AG04450 (cell line): ENCODE results near the gene ITGB4. TPM values are rescaled to one million over a fixed set of nuclear protein-coding genes. Genes with fewer than 3 reads are reported as not detected.

Experiments
- CTCF ChIA-PET: fragments of 300-600, 350-600 bp; formaldehyde crosslinking; extraction: SDS; loops from one replicate; lab custom pipeline; 2022; ENCODE audit warnings: antibody characterized with exemption, inconsistent platforms; lab: Charles Lee
- POLR2A ChIA-PET: fragments of 350-600 bp; formaldehyde crosslinking; extraction: SDS; loops from one replicate; lab custom pipeline; 2021; ENCODE audit warnings: antibody characterized with exemption, inconsistent platforms; lab: Yijun Ruan, JAX
- DNase-seq: peaks from one replicate; pipeline ENCODE4 v3.0.0-alpha.2; 2011; ENCODE audit warnings: low read depth, low spot score
- H3K27ac ChIP-seq: one replicate; pipeline ENCODE4 v1.5.1; 2012; ENCODE audit warnings: low read depth, low read length, control low read depth
- H3K27me3 ChIP-seq: one replicate; pipeline ENCODE4 v1.6.0; 2012; ENCODE audit warnings: low read length; ENCODE audit not compliant: control insufficient read depth, insufficient read depth
- H3K4me3 ChIP-seq: 2 replicates; pipeline ENCODE4 v1.5.1; 2011; ENCODE audit warnings: mild to moderate bottlenecking, low read depth, low read length, control low read depth
- H3K9me3 ChIP-seq: 2 replicates; pipeline ENCODE4 v1.5.1; 2012; ENCODE audit warnings: low read length; ENCODE audit not compliant: control insufficient read depth, insufficient read depth
- polyA plus RNA-seq: library from polyadenylated mRNA; depleted of rRNA; stranded (reverse); fragments of >200 nt; gene quantifications from 2 replicates; pipeline ENCODE4 v1.2.3, GENCODE V29; 2011
- TF ChIP-seq, protein P1 (sequence below): IDR thresholded peaks from 2 replicates; pipeline ENCODE4 v1.5.1; 2011; ENCODE audit warnings: low read depth, low read length, control low read depth, inconsistent platforms

ITGB4 gene
- polyA plus RNA-seq, 1 experiment = 0.31 TPM

DNA sequence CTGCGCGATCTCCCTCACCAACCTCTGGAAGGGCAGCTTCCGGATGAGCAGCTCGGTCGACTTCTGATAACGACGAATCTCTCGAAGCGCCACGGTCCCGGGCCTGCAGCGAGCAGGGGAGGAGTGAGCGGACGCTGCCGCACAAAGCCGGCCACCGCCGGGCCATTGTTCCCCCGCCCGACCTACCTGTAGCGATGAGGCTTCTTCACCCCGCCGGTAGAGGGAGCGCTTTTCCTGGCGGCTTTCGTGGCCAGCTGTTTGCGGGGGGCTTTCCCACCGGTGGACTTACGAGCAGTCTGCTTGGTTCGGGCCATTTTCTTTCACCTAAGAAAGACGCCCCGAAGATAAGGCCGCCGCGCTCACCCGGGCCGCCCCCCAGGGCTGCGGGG lies 57.6 kb downstream of the ITGB4 start:
- TF ChIP-seq, protein P1, sequence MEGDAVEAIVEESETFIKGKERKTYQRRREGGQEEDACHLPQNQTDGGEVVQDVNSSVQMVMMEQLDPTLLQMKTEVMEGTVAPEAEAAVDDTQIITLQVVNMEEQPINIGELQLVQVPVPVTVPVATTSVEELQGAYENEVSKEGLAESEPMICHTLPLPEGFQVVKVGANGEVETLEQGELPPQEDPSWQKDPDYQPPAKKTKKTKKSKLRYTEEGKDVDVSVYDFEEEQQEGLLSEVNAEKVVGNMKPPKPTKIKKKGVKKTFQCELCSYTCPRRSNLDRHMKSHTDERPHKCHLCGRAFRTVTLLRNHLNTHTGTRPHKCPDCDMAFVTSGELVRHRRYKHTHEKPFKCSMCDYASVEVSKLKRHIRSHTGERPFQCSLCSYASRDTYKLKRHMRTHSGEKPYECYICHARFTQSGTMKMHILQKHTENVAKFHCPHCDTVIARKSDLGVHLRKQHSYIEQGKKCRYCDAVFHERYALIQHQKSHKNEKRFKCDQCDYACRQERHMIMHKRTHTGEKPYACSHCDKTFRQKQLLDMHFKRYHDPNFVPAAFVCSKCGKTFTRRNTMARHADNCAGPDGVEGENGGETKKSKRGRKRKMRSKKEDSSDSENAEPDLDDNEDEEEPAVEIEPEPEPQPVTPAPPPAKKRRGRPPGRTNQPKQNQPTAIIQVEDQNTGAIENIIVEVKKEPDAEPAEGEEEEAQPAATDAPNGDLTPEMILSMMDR = peak; percentile 63
- ChIA-PET CTCF (interaction anchor here (2.1 kb wide), 1 partner anchor 14 kb away, joined by 8 read pairs; the partner anchor contains the start of gene GALK1), POLR2A (interaction anchor here (1.2 kb wide), 1 partner anchor 14 kb away, joined by 3 read pairs; the partner anchor contains the start of gene GALK1)
- Histone ChIP-seq H3K27ac (peak overlapping the region; percentile 99), H3K27me3 (no peaks in the 10 kb centered on the region), H3K4me3 (peak overlapping the region; percentile 90), H3K9me3 (no peaks in the 10 kb centered on the region; the same call in 1 of the 2 replicates)
- DNase-seq = no peak

DNA sequence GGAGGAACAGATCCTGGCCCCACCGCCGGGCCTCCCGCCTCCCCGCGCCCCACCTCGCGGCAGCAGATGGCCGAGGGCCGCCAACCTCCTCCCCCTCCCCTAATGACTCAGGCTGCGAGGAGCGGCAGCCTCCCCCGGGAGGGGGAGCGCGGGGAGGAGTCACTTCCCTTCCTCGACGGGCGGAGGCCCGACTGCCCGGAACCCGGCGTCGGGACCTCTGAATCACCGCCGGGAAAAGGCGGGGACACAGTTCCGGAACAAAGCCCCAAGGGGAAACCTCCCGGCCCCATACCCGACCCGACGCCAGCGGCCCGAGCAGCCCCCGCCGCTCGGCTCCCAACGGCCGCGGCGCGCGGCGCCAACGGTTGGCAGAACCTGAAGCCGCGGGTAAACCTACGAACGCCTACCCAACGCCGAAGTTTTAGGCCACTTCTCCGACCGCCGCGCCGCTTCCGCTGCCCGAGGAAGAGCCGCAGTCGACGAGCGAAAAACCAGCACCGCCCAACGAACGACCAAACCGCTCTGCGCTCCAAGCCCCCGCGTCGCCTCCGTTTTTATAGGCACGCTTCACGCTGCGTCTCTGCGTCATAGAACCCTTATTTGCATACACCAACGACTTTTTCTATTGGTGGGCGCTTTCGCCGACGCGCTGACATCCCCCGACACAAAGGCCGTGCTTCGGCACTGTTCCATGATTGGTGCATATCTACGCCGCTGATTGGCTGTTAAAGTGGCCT lies 58.2 kb downstream of the ITGB4 start:
- DNase-seq = peak; percentile 99
- H3K27ac ChIP-seq = peak overlapping the region; percentile 99
- TF ChIP-seq, protein P1 = no peak
- H3K4me3 ChIP-seq = peak overlapping the region; percentile 90
- no peaks in the 10 kb centered on the region; the same call in 1 of the 2 replicates for H3K9me3 ChIP-seq
- ChIA-PET CTCF (interaction anchor here (0.7 to 2.1 kb wide), 2 partner anchors 15 to 146 kb away, joined by 4 to 8 read pairs; partner anchors contain the start of genes GALK1 and SMIM5), POLR2A (interaction anchor here (0.6 to 1.3 kb wide), 42 partner anchors 9 to 323 kb away, joined by 3 to 53 read pairs (median 4); partner anchors contain the start of genes GALK1, TRIM65 and WBP2)
- no peaks in the 10 kb centered on the region for H3K27me3 ChIP-seq

DNA sequence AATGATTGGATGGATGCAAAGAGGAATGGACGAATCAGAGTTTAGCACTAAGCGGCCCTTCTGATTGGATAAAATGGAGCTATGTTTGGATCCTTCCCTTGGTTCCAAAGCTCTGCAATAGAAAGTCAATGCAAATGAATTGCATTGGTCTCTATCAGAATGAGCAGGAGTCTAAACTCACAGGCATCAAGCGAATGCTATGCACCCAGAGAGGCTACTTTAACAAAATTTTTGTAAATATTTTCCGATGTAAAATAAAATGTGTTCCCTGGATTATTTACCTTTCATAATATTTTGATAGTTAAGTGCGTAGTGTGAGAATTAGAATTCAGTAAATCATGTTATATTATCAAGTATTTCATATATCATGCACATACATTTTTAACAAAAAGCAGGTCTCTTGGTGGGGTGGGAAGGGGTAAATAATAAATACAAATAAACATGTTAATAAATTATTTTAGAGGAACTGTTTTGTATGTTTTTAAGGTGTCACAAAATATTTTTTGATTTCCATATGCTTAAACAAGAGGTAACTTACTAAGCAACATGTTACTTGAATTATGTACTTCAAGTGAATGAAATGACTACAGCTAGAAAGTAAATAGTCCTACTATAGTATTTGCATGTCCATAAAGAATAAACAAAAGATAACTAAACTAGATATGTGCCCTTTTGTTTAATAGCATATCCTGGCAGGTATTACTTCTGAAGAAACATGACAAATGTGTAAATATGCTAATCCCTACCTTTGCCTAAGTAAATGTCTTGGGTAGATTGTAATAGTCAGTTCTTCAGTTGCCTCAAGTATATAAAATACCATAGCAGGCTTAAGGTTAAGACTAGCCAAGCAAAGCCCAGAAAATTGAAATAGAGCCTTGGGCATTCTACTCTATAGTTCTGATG lies 59.0 kb downstream of the ITGB4 start:
- ChIA-PET CTCF (interaction anchor here (0.7 kb wide), 1 partner anchor 147 kb away, joined by 4 read pairs; the partner anchor contains the start of gene SMIM5), POLR2A (interaction anchor here (0.6 to 1.3 kb wide), 41 partner anchors 9 to 324 kb away, joined by 3 to 53 read pairs (median 4); partner anchors contain the start of genes GALK1, TRIM65 and WBP2)
- DNase-seq = no peak
- TF ChIP-seq, protein P1 = no peak
- Histone ChIP-seq H3K4me3 (no peak overlapping the region), H3K27me3 (no peaks in the 10 kb centered on the region), H3K9me3 (no peaks in the 10 kb centered on the region; the same call in 1 of the 2 replicates), H3K27ac (no peak overlapping the region)

DNA sequence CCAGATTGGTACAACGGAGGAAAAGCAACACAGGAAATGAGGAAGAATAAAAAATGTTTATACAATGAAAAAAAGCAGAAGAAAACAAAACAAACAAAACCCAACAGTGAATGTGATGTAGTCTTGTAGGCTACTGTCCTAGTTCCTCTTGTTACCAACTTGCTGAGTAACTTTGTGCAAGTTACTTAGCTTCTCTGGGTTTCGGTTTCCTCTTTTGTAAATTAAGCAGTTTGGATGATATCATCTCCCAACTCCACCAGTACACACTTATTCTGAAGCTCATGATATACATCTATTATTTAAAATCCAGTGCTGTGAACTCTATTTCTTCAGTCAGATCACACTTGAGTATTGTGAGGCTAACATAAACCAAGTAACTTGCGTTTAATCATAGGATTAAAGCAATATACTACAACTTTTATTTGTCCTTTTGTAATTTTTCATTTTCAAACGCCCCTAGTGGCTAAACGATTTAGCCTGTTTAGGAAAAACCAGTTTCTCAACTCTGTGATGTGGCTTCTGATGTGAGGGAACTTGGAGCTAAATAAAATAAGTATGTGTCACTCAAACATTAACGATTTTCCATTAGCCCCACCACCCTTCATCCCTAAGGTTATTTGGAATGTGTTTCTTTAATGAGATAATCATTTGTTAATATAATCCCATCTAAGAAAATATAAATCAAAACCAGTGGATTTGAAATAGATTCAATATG lies 62.0 kb downstream of the ITGB4 start:
- Histone ChIP-seq H3K27me3 (no peaks in the 10 kb centered on the region), H3K27ac (no peak overlapping the region), H3K4me3 (no peak overlapping the region), H3K9me3 (no peaks in the 10 kb centered on the region; the same call in 1 of the 2 replicates)
- TF ChIP-seq, protein P1 = peak; percentile 78
- ChIA-PET POLR2A (interaction anchor here (0.6 to 1.4 kb wide), 4 partner anchors 9 to 544 kb away, joined by 3 to 5 read pairs (median 4); no protein-coding TSS in a partner anchor), CTCF (interaction anchor here (0.6 to 2.6 kb wide), 27 partner anchors 9 to 231 kb away, joined by 3 to 13 read pairs (median 4); partner anchors contain the start of genes GALK1, MRPL38, TRIM47 and TRIM65)
- DNase-seq = no peak
